ENCODE results near the gene IRF9. TPM values are rescaled to one million over a fixed set of nuclear protein-coding genes. Genes with fewer than 3 reads are reported as not detected.

IRF9 gene
- total RNA-seq, 2 experiments from 2014 or later = 112 to 118 TPM

GRCh38 chr14:24162093-24162492 is 1.0 kb downstream of the IRF9 start:
- ChIA-PET CTCF (interaction anchor here (0.9 to 5.0 kb wide), 18 partner anchors 8 to 269 kb away, joined by 3 to 91 read pairs (median 10); partner anchors contain the start of genes DCAF11, EMC9, IPO4 and MDP1), POLR2A (interaction anchor here (0.6 to 7.3 kb wide), 21 partner anchors 10 to 81 kb away, joined by 3 to 178 read pairs (median 14); partner anchors contain the start of genes CHMP4A, DCAF11, EMC9 and IPO4)
- intact Hi-C loops (cut with micrococcal nuclease) = no loop called here
- Mint-ChIP-seq H3K27me3 (no peaks in the 10 kb centered on the region), H3K4me3 (peak overlapping the region; percentile 91), H3K4me1 (ENCODE audit: low read depth) (peaks cover 39% of the 10 kb centered on the region), H3K27ac (peak overlapping the region; percentile 99), H3K9me3 (no peaks in the 10 kb centered on the region), H3K36me3 (ENCODE audit: low read depth) (peaks cover 61% of the 10 kb centered on the region)
- peak; percentile 49 for DNase-seq
- TF ChIP-seq, protein P1, sequence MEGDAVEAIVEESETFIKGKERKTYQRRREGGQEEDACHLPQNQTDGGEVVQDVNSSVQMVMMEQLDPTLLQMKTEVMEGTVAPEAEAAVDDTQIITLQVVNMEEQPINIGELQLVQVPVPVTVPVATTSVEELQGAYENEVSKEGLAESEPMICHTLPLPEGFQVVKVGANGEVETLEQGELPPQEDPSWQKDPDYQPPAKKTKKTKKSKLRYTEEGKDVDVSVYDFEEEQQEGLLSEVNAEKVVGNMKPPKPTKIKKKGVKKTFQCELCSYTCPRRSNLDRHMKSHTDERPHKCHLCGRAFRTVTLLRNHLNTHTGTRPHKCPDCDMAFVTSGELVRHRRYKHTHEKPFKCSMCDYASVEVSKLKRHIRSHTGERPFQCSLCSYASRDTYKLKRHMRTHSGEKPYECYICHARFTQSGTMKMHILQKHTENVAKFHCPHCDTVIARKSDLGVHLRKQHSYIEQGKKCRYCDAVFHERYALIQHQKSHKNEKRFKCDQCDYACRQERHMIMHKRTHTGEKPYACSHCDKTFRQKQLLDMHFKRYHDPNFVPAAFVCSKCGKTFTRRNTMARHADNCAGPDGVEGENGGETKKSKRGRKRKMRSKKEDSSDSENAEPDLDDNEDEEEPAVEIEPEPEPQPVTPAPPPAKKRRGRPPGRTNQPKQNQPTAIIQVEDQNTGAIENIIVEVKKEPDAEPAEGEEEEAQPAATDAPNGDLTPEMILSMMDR (IDR thresholded peaks at IDR 0.05) = no peak
- no peak for ATAC-seq

DNA sequence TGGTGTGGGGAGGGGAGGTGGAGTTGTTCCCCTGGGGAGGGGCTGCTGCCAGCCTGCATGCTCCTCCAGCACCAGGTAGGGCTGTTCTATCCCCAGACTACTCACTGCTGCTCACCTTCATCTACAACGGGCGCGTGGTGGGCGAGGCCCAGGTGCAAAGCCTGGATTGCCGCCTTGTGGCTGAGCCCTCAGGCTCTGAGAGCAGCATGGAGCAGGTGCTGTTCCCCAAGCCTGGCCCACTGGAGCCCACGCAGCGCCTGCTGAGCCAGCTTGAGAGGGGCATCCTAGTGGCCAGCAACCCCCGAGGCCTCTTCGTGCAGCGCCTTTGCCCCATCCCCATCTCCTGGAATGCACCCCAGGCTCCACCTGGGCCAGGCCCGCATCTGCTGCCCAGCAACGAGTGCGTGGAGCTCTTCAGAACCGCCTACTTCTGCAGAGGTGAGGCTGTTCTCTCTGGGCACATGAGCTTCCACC is 3.5 kb downstream of the IRF9 start:
- ATAC-seq (no peak), DNase-seq (no peak)
- H3K4me1 Mint-ChIP-seq (ENCODE audit: low read depth) = peaks cover 49% of the 10 kb centered on the region
- H3K36me3 Mint-ChIP-seq (ENCODE audit: low read depth) = peaks cover 62% of the 10 kb centered on the region
- H3K27ac Mint-ChIP-seq = peak overlapping the region; percentile 99
- TF ChIP-seq, protein P1 (IDR thresholded peaks at IDR 0.05) = no peak
- intact Hi-C loops (cut with micrococcal nuclease) = no loop called here
- CTCF ChIA-PET = interaction anchor here (1.1 to 1.4 kb wide), 2 partner anchors 9 to 78 kb away, joined by 3 to 5 read pairs; partner anchors contain the start of gene TINF2
- POLR2A ChIA-PET = interaction anchor here (0.7 to 7.3 kb wide), 18 partner anchors 8 to 69 kb away, joined by 3 to 178 read pairs (median 5); partner anchors contain the start of genes DCAF11, IPO4, PSME2 and RNF31
- H3K9me3 Mint-ChIP-seq = no peaks in the 10 kb centered on the region
- H3K27me3 Mint-ChIP-seq = no peaks in the 10 kb centered on the region
- no peak overlapping the region for H3K4me3 Mint-ChIP-seq

DNA sequence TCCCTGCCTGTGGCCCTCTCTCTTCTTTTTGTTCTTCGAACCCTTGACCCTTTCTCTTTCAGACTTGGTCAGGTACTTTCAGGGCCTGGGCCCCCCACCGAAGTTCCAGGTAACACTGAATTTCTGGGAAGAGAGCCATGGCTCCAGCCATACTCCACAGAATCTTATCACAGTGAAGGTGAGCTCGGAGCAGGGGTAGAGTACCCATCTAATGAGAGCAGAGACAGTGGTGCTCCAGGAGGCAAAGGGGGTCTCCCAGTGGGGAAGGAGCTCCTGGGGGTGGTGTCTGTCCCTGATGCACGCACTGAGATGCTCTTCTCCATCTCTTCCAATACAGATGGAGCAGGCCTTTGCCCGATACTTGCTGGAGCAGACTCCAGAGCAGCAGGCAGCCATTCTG is 4.7 kb downstream of the IRF9 start:
- TF ChIP-seq, protein P1 (IDR thresholded peaks at IDR 0.05) = no peak
- H3K27ac Mint-ChIP-seq = peak overlapping the region; percentile 3
- no peaks in the 10 kb centered on the region for H3K9me3 Mint-ChIP-seq
- ChIA-PET POLR2A (interaction anchor here (1.0 to 7.3 kb wide), 11 partner anchors 10 to 105 kb away, joined by 3 to 178 read pairs (median 5); partner anchors contain the start of genes IPO4, PSME2, RNF31 and TM9SF1), CTCF (interaction anchor here (0.7 to 1.4 kb wide), 3 partner anchors 8 to 77 kb away, joined by 3 to 5 read pairs (median 3); partner anchors contain the start of gene TINF2)
- H3K27me3 Mint-ChIP-seq = no peaks in the 10 kb centered on the region
- no peak overlapping the region for H3K4me3 Mint-ChIP-seq
- ATAC-seq (no peak), DNase-seq (no peak)
- intact Hi-C loops (cut with micrococcal nuclease) = no loop called here
- H3K36me3 Mint-ChIP-seq (ENCODE audit: low read depth) = peaks cover 60% of the 10 kb centered on the region
- peaks cover 43% of the 10 kb centered on the region for H3K4me1 Mint-ChIP-seq (ENCODE audit: low read depth)

- peaks cover 46% of the 10 kb centered on the region for H3K36me3 Mint-ChIP-seq (ENCODE audit: low read depth)
- H3K9me3 Mint-ChIP-seq = no peaks in the 10 kb centered on the region
- TF ChIP-seq, protein P1 (IDR thresholded peaks at IDR 0.05) = no peak
- ChIA-PET CTCF (no interaction called here), POLR2A (interaction anchor here (0.6 to 9.6 kb wide), 5 partner anchors 10 to 149 kb away, joined by 3 to 163 read pairs (median 3); partner anchors contain the start of genes EMC9 and IPO4)
- ATAC-seq (no peak), DNase-seq (no peak)
- H3K27me3 Mint-ChIP-seq = no peaks in the 10 kb centered on the region
- H3K4me1 Mint-ChIP-seq (ENCODE audit: low read depth) = peaks cover 38% of the 10 kb centered on the region
- peak overlapping the region; percentile 85 for H3K27ac Mint-ChIP-seq
- intact Hi-C loops (cut with micrococcal nuclease) = no loop called here
- H3K4me3 Mint-ChIP-seq = no peak overlapping the region
Measured at GRCh38 chr14:24167469-24168114, 6.5 kb downstream of the IRF9 start.
